Astrocyte of the cerebellum (primary cell): Measurements from ENCODE around the gene NEK10.

ENCODE experiments used
- DNase-seq: peaks from one replicate; pipeline ENCODE4 v3.0.0-alpha.2; 2011; ENCODE audit warnings: low read depth
- H3K4me3 ChIP-seq: 2 replicates; pipeline ENCODE4 v1.5.1; 2011; ENCODE audit warnings: mild to moderate bottlenecking, low read depth, low read length, moderate library complexity
- CTCF ChIP-seq: IDR thresholded peaks from 2 replicates; pipeline ENCODE4 v1.5.1; 2012; ENCODE audit warnings: low read length, low read depth, moderate library complexity, mild to moderate bottlenecking; ENCODE audit errors: missing control alignments
- in situ Hi-C: cut with HindIII; loops from 2 replicates; pipeline ENCODE4 v1.10.0; 2017; ENCODE audit warnings: low sequenced_read_pairs

NEK10 gene

GRCh38 chr3:27193056-27193455 is 176.1 kb downstream of the NEK10 start:
- DNase-seq, result no peak
- in situ Hi-C loops, result no loop called here
- TF ChIP-seq CTCF, result no peak
- H3K4me3 ChIP-seq, result no peak overlapping the region

- no peak for DNase-seq
Observed at GRCh38 chr3:27186013-27186412, 183.2 kb downstream of the NEK10 start.

GRCh38 chr3:27185231-27185989 is 183.8 kb downstream of the NEK10 start:
- no peak overlapping the region for H3K4me3 ChIP-seq
- in situ Hi-C loops, result no loop called here
- no peak for TF ChIP-seq CTCF
- no peak for DNase-seq

More at GRCh38 chr3:27186013-27186412, 183.2 kb downstream of the NEK10 start:
- H3K4me3 ChIP-seq, result no peak overlapping the region
- TF ChIP-seq CTCF, result no peak
- in situ Hi-C loops, result no loop called here

- no peak for DNase-seq
- H3K4me3 ChIP-seq, result no peak overlapping the region
- in situ Hi-C loops, result no loop called here
- no peak for TF ChIP-seq CTCF
Observed at GRCh38 chr3:27184261-27184660, 184.9 kb downstream of the NEK10 start.

GRCh38 chr3:27176256-27176655 is 192.9 kb downstream of the NEK10 start:
- no peak for TF ChIP-seq CTCF
- DNase-seq, result no peak
- H3K4me3 ChIP-seq, result no peak overlapping the region
- in situ Hi-C loops, result no loop called here

GRCh38 chr3:27174530-27174929 is 194.7 kb downstream of the NEK10 start:
- in situ Hi-C loops, result no loop called here
- no peak overlapping the region for H3K4me3 ChIP-seq
- DNase-seq, result no peak
- no peak for TF ChIP-seq CTCF
